HEK293T (cell line): ENCODE results near the gene WT1.

Experiments
- ARNT ChIP-seq: fragments of 450-650 bp; IDR thresholded peaks from 2 replicates; pipeline ENCODE4 v1.6.1; 2017; ENCODE audit warnings: mild to moderate bottlenecking
- BHLHE40 ChIP-seq: fragments of 450-650 bp; IDR thresholded peaks from 2 replicates; pipeline ENCODE4 v1.6.1; 2016; ENCODE audit warnings: mild to moderate bottlenecking, moderate library complexity, borderline replicate concordance
- ELF4 ChIP-seq: fragments of 450-650 bp; IDR thresholded peaks from 2 replicates; pipeline ENCODE4 v1.6.1; 2017; ENCODE audit warnings: antibody characterized with exemption
- FOXK2 ChIP-seq: fragments of 450-650 bp; IDR thresholded peaks from 2 replicates; pipeline ENCODE4 v1.6.1; 2016; ENCODE audit warnings: mild to moderate bottlenecking
- FOXM1 ChIP-seq: fragments of 450-650 bp; IDR thresholded peaks from 2 replicates; pipeline ENCODE4 v1.6.1; 2017; ENCODE audit warnings: mild to moderate bottlenecking, borderline replicate concordance
- HDGF ChIP-seq: fragments of 450-650 bp; IDR thresholded peaks from 2 replicates; pipeline ENCODE4 v1.6.1; 2017; ENCODE audit warnings: antibody characterized with exemption, borderline replicate concordance
- LEF1 ChIP-seq: fragments of 450-650 bp; IDR thresholded peaks from 2 replicates; pipeline ENCODE4 v1.6.1; 2017; ENCODE audit warnings: mild to moderate bottlenecking, borderline replicate concordance
- SP1 ChIP-seq: fragments of 450-650 bp; IDR thresholded peaks from 2 replicates; pipeline ENCODE4 v1.6.1; 2017
- SUZ12 ChIP-seq: fragments of 450-650 bp; IDR thresholded peaks from 2 replicates; pipeline ENCODE4 v1.6.1; 2016; ENCODE audit warnings: mild to moderate bottlenecking
- TARDBP ChIP-seq: fragments of 450-650 bp; IDR thresholded peaks from 2 replicates; pipeline ENCODE4 v1.6.1; 2016
- ZNF384 ChIP-seq: fragments of 450-650 bp; IDR thresholded peaks from 2 replicates; pipeline ENCODE4 v1.6.1; 2016
- TF ChIP-seq, protein P1 (sequence below): fragments of 450-650 bp; IDR thresholded peaks from 2 replicates; pipeline ENCODE4 v1.6.1; 2016

DNA sequence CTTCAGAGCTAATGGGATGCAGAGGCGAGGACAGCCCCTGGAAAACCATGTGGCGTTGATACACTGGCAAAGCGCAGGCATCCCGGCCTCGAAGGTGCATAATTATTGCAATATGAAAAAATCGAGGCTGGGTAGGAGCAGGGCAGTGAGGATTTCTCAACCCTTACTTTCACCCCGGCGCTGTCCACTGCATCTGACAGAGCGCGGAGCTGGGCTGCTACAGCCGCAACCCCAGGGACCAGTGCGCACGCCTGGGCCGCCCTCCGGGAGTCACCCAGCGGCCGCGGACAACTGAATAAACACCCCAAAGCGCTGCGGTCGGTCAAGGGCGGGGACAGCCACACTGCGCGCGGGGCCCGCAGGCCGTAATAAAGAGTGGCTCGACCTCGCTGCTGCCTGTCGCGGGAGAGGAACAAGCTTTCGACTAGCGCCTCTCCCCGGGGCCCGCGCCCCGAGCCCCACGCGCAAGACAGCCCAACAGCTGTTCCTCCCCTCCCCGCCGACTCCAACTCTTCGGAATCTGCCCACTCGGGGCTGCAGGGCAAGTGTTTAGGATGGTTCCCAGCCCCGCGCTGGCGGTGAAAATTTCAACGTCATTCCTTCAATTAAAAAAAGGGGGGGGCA is 3.6 kb upstream of the WT1 start:
- TF ChIP-seq SP1 (no peak), FOXK2 (no peak), LEF1 (no peak), TARDBP (no peak), SUZ12 (no peak), ELF4 (no peak), ARNT (no peak), BHLHE40 (no peak), FOXM1 (no peak), HDGF (no peak), ZNF384 (no peak)
- TF ChIP-seq, protein P1, sequence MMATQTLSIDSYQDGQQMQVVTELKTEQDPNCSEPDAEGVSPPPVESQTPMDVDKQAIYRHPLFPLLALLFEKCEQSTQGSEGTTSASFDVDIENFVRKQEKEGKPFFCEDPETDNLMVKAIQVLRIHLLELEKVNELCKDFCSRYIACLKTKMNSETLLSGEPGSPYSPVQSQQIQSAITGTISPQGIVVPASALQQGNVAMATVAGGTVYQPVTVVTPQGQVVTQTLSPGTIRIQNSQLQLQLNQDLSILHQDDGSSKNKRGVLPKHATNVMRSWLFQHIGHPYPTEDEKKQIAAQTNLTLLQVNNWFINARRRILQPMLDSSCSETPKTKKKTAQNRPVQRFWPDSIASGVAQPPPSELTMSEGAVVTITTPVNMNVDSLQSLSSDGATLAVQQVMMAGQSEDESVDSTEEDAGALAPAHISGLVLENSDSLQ = no peak
